ENCODE data around the gene SLC25A43.

DNA sequence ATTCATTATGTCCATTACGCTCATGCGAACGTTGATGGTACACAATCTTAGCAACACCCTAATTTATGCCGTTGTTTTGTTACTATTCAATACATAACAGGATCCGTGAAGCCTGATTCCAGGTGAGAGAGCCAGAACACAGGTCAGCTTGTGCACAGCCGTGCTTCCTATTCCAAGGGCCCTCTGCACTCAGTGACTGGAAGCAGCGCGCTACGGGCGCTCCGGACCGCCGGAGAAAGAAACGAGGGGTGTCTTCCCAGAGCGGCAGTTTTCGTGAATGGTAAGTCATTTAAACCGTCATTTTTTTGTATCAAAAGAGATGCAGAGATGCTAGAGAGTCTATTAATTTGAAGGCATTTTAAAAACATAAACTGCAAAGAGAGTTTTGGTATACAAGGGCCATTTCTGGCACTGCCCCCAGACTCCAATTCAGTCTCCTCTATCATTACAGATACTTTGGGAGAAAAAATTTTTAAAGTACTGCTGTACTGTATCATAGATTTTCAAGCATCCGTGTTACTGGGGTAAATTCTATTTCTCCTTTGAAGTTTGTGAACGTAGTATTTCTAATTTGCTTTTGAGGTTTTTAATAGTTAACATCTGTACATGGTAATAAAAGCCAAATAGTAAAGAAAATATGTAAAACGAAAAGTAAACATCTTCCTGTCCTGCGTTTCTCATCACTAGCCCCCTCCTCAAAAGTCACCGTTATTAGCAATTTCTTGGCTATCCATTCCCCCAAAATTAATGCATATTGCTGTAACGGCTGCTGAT lies 75.7 kb downstream of the SLC25A43 start:
- TF ChIP-seq EZH2 (IDR thresholded peaks at IDR 0.05; ENCODE audit: insufficient read depth, poor library complexity, severe bottlenecking) = no peak
- no peak for TF ChIP-seq EZH2phosphoT487 (IDR thresholded peaks at IDR 0.05; ENCODE audit: insufficient read depth, low read depth)
